D721Med (cell line): ENCODE measurements around the gene LTBP2.

Source experiments
- DNase-seq: peaks from one replicate; pipeline ENCODE4 v3.0.0; 2011; ENCODE audit warnings: low spot score; ENCODE audit not compliant: insufficient read length
- FAIRE-seq: peaks from 2 replicates; lab custom pipeline; 2011; peaks lifted over from hg19 to GRCh38; lab: Jason Lieb, UNC
- CTCF ChIP-seq: IDR thresholded peaks from 2 replicates; pipeline ENCODE4 v1.5.1; 2012; ENCODE audit warnings: mild to moderate bottlenecking, control low read depth; ENCODE audit not compliant: insufficient read depth; ENCODE audit errors: missing control alignments

The LTBP2 gene

GRCh38 chr14:74582910-74583581 lies 29.0 kb downstream of the LTBP2 start:
- TF ChIP-seq CTCF: no peak
- FAIRE-seq (no peak), DNase-seq (no peak)

GRCh38 chr14:74580275-74580672 lies 31.8 kb downstream of the LTBP2 start:
- no peak for TF ChIP-seq CTCF
- FAIRE-seq (no peak), DNase-seq (no peak)

GRCh38 chr14:74579447-74580274 lies 32.4 kb downstream of the LTBP2 start:
- DNase-seq (no peak), FAIRE-seq (no peak)
- TF ChIP-seq CTCF: no peak

GRCh38 chr14:74578479-74578878 lies 33.6 kb downstream of the LTBP2 start:
- TF ChIP-seq CTCF: no peak
- DNase-seq: no peak
- FAIRE-seq: no peak

- TF ChIP-seq CTCF: no peak
- DNase-seq: no peak
- no peak for FAIRE-seq
These were observed 34.1 kb downstream of the LTBP2 start for GRCh38 chr14:74577948-74578275.

- TF ChIP-seq CTCF: no peak
- DNase-seq: no peak
- no peak for FAIRE-seq
These were observed 34.6 kb downstream of the LTBP2 start for GRCh38 chr14:74577247-74577947.

GRCh38 chr14:74575936-74576335 lies 36.1 kb downstream of the LTBP2 start:
- DNase-seq (no peak), FAIRE-seq (no peak)
- TF ChIP-seq CTCF: no peak
